Measurements from ENCODE around the gene CDCA4.

The CDCA4 gene

DNA sequence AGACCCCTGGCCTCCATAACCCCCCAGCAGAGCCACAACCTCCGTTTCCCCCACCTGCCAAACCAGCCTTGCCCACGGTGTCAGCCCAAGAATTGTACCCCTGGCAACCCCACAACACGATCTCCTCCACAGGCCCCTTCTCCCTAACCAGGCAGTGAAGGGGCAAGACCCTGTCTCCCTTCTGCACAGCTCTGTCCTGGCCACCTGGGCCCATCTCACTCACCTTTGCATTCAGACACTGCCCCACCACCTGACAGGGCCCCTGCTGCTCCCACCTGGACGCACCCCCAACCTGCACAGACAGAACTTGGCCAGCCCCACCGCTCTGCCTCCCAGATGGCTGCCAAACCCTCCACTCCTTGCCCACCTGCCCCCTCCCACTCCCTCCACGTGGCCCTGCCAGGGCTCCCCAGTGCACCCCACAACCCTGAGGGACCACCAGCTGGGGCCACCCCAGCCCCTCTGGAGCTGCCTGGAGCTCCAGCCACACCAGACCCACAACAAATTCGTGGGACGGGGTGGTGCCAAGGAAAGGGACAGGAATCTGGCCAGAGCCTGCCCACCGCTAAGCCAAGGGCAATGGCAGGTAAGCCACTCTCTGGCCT, 54.5 kb downstream of the CDCA4 start:
- Mint-ChIP-seq H3K9me3 (ENCODE audit: low read depth) (no peaks in the 10 kb centered on the region), H3K27ac (no peak overlapping the region), H3K4me3 (no peak overlapping the region), H3K27me3 (peaks cover 4% of the 10 kb centered on the region), H3K36me3 (no peaks in the 10 kb centered on the region), H3K4me1 (ENCODE audit: low read depth) (no peaks in the 10 kb centered on the region)

DNA sequence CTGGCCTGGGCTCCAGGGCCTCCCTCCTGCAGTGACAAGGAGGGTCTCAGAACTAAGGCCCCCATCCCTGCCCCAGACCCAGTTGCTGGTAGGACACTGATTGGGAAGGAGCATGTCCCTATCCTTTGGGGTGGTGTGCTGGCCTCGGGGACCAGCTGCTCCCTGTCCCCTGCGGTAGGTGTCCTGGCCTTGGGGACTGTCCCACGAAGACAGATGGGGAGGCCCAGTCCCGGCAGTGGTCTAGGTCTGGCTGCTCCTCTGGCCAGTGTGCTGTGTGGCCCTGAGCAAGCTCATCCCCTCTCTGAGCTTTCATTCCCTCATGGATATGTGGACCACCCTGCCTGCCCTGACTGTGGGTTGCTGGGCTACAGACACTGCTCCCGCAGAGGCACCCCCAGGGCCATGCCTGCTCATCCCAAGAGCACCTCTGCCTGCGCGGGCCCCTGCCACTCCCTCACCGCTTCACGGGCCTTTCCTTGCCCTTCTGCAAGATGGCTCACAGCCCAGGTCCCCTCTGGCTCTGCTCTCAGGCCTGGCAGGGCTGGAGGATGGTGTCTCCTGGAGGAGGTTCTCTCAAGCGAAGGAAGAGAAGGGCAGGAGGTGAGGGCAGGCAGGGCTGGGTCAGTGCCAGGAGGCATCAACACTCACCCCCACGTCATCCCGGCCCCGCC, 55.2 kb downstream of the CDCA4 start:
- Mint-ChIP-seq H3K4me1 (ENCODE audit: low read depth) (no peaks in the 10 kb centered on the region), H3K9me3 (ENCODE audit: low read depth) (no peaks in the 10 kb centered on the region), H3K27me3 (peaks cover 4% of the 10 kb centered on the region), H3K36me3 (no peaks in the 10 kb centered on the region), H3K27ac (no peak overlapping the region), H3K4me3 (no peak overlapping the region)

GRCh38 chr14:104964546-104964945, 56.3 kb downstream of the CDCA4 start:
- Mint-ChIP-seq H3K27ac (no peak overlapping the region), H3K9me3 (ENCODE audit: low read depth) (no peaks in the 10 kb centered on the region), H3K4me1 (ENCODE audit: low read depth) (no peaks in the 10 kb centered on the region)

More at GRCh38 chr14:104964546-104964945, 56.3 kb downstream of the CDCA4 start:
- H3K27me3 Mint-ChIP-seq = peaks cover 4% of the 10 kb centered on the region
- H3K4me3 Mint-ChIP-seq = no peak overlapping the region
- no peaks in the 10 kb centered on the region for H3K36me3 Mint-ChIP-seq
